Occipital lobe (tissue), 2 donors: ENCODE measurements around the gene ADGRL4. TPM values are rescaled to one million over a fixed set of nuclear protein-coding genes. Genes with fewer than 3 reads are reported as not detected.
"Not testable (repeated sequence)": the region's sequence is repeated elsewhere in the genome, so short reads cannot be mapped to it uniquely, and the experiment has no call there.

Experiments
- DNase-seq: peaks from one replicate; lab custom pipeline; 2025; lab: John Stamatoyannopoulos, UW
- total RNA-seq: library from RNA; depleted of rRNA; stranded (reverse); fragments of >200 nt; gene quantifications from one replicate; pipeline ENCODE4 v1.2.3, GENCODE V29; 2014

Gene ADGRL4
- total RNA-seq, 1 donor from 2014 or later: 3.1 TPM

- no peak for DNase-seq
Observed at GRCh38 chr1:78918157-78918556, 88.4 kb downstream of the ADGRL4 start.

- no peak for DNase-seq
Observed at GRCh38 chr1:78916986-78917385, 89.5 kb downstream of the ADGRL4 start.

GRCh38 chr1:78913950-78914349, 92.6 kb downstream of the ADGRL4 start:
- DNase-seq: no peak

- DNase-seq: no peak
Observed at GRCh38 chr1:78911956-78912880, 94.3 kb downstream of the ADGRL4 start.

GRCh38 chr1:78902641-78903040, 103.9 kb downstream of the ADGRL4 start:
- no peak for DNase-seq

GRCh38 chr1:78894811-78895210, 111.7 kb downstream of the ADGRL4 start:
- no peak for DNase-seq

- no peak for DNase-seq
Observed at GRCh38 chr1:78892260-78892840, 114.2 kb downstream of the ADGRL4 start.

GRCh38 chr1:78887458-78887857, 119.1 kb downstream of the ADGRL4 start:
- no peak for DNase-seq

GRCh38 chr1:78884685-78885452, 121.7 kb downstream of the ADGRL4 start:
- no peak for DNase-seq

- DNase-seq: no peak
Observed at GRCh38 chr1:78880223-78880622, 126.3 kb downstream of the ADGRL4 start.

- not testable (repeated sequence) for DNase-seq
Observed at GRCh38 chr1:78875986-78876385, 130.5 kb downstream of the ADGRL4 start.

GRCh38 chr1:78872801-78873200, 133.7 kb downstream of the ADGRL4 start:
- not testable (repeated sequence) for DNase-seq

GRCh38 chr1:78871249-78871648, 135.3 kb downstream of the ADGRL4 start:
- no peak for DNase-seq

- no peak for DNase-seq
Observed at GRCh38 chr1:78869136-78869535, 137.4 kb downstream of the ADGRL4 start.

GRCh38 chr1:78864175-78864574, 142.4 kb downstream of the ADGRL4 start:
- DNase-seq: no peak

GRCh38 chr1:78856096-78856495, 150.4 kb downstream of the ADGRL4 start:
- DNase-seq: no peak

- no peak for DNase-seq
Observed at GRCh38 chr1:78855258-78855657, 151.3 kb downstream of the ADGRL4 start.

GRCh38 chr1:78854556-78854955, 152.0 kb downstream of the ADGRL4 start:
- DNase-seq: no peak

- no peak for DNase-seq
Observed at GRCh38 chr1:78843546-78843945, 163.0 kb downstream of the ADGRL4 start.

- no peak for DNase-seq
Observed at GRCh38 chr1:78843111-78843510, 163.4 kb downstream of the ADGRL4 start.

- no peak for DNase-seq
Observed at GRCh38 chr1:78840453-78841271, 165.9 kb downstream of the ADGRL4 start.
